Spinal cord (tissue), 10 donors: Measurements from ENCODE around the gene INA. TPM values are rescaled to one million over a fixed set of nuclear protein-coding genes. Genes with fewer than 3 reads are reported as not detected.

Experiments used
- DNase-seq, 6 donors: peaks; one replicate each; pipeline versions ENCODE4 v3.0.0 to v3.0.0-alpha.2; 2013 to 2015; ENCODE audit warnings: low spot score in 6 of 6, low read depth in 4 of 6
- H3K27ac ChIP-seq: one replicate; pipeline ENCODE4 v1.5.1; 2013; ENCODE audit warnings: low read depth, low read length, control low read depth
- H3K27me3 ChIP-seq: one replicate; pipeline ENCODE4 v1.6.1; 2013; ENCODE audit warnings: low read length; ENCODE audit not compliant: control insufficient read depth, insufficient read depth
- H3K36me3 ChIP-seq: one replicate; pipeline ENCODE4 v1.6.1; 2013; ENCODE audit warnings: low read length; ENCODE audit not compliant: control insufficient read depth, insufficient read depth
- H3K4me1 ChIP-seq: one replicate; pipeline ENCODE4 v1.6.1; 2013; ENCODE audit warnings: low read length; ENCODE audit not compliant: control insufficient read depth, insufficient read depth
- H3K4me3 ChIP-seq: one replicate; pipeline ENCODE4 v1.5.1; 2013; ENCODE audit warnings: low read depth, low read length, control low read depth
- H3K9me3 ChIP-seq: one replicate; pipeline ENCODE4 v1.6.1; 2013; ENCODE audit warnings: low read length; ENCODE audit not compliant: control insufficient read depth, insufficient read depth
- WGBS: methylation state at CpG from one replicate; pipeline ENCODE4 v1.1.5; 2013; ENCODE audit warnings: missing lambda C conversion rate; ENCODE audit not compliant: insufficient coverage; 5-methylcytosine and 5-hydroxymethylcytosine counted together
- polyA plus RNA-seq, 2 donors: library from polyadenylated mRNA; unstranded; fragments of 120-200 nt; gene quantifications; one replicate each; pipeline ENCODE4 v1.2.1, GENCODE V29; 2013; ENCODE audit not compliant: insufficient read length in 2 of 2
- small RNA-seq: library from RNA; depleted of rRNA; stranded (forward); fragments of <200 nt; gene quantifications from one replicate; pipeline ENCODE3, GENCODE V24; 2014; ENCODE audit warnings: low replicate concordance
- total RNA-seq, 2 donors: library from RNA; depleted of rRNA in 1 of 2; stranded (reverse); fragments of 120-200 nt in 1 of 2; fragments of >200 nt in 1 of 2; gene quantifications; one replicate each; pipeline versions ENCODE4 v1.2.3 to v1.2.4, GENCODE V29; 2013 to 2014
- donor health status: healthy.

INA gene
- total and polyA plus RNA-seq, 4 donors, result 55.2 to 346 (median 219) TPM

DNA sequence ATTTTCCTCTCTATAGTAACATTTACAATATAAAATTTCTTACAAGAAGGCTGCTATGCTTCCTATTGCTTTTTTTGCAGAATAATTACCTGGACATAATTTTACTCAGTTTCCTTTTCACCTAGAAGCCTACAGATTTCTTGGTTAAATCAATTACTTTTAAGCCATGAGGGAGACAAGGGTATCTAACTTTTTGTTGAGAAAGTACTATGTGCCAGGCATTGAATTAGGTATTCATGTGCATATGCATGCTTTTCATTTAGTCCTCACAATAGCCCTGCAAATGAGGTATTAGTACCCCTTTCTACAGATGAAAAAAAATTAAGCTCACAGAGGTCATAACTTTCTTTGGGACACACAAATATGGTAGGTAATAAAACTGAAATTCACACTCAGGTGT lies 57.6 kb downstream of the INA start:
- Histone ChIP-seq H3K4me1 (no peaks in the 10 kb centered on the region), H3K9me3 (no peaks in the 10 kb centered on the region), H3K36me3 (peaks cover 42% of the 10 kb centered on the region), H3K27me3 (no peaks in the 10 kb centered on the region), H3K4me3 (no peak overlapping the region), H3K27ac (no peak overlapping the region)
- DNase-seq, result no peak

DNA sequence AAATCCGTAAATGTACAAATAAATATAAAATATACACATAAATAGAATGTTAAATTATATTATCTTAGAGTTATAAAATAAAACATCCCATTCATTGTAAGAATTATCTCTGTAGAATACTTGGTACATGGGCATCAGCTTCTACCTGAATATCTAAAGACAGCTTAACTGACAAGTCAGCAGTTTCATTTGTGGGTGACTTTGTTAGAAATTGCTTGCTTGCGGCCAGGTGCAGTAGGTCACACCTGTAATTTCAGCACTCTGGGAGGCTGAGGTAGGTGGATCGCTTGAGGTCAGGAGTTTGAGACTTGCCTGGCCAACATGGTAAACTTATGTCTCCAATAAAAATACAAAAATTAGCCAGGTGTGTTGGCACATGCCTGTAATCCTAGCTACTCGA lies 59.4 kb downstream of the INA start:
- H3K27me3 ChIP-seq, result no peaks in the 10 kb centered on the region
- no peak overlapping the region for H3K4me3 ChIP-seq
- peaks cover 46% of the 10 kb centered on the region for H3K36me3 ChIP-seq
- no peak overlapping the region for H3K27ac ChIP-seq
- no peaks in the 10 kb centered on the region for H3K9me3 ChIP-seq
- H3K4me1 ChIP-seq, result no peaks in the 10 kb centered on the region
- no peak for DNase-seq
- no CpG with 5 or more reads among the region's 4 CpGs for WGBS

Small RNAs within 50 kb of the gene (small RNA-seq; reads per million reads assigned to genes)
- not detected for gene RNU11-3P

Other genes with a start within 250 kb of the INA start
- 100 to 1,000 TPM in 1 of 2 donors, 10 to 100 TPM in 1; 89.2 to 118 TPM for gene NT5C2, start 83.9 kb upstream of the INA start, total RNA-seq
- 10 to 100 TPM; 92.1 to 96.2 TPM for gene NT5C2, start 83.9 kb upstream of the INA start, polyA plus RNA-seq
- under 1 TPM in 1 of 2 donors, not detected in 1; 0.11 TPM for gene RPEL1, start 31.3 kb upstream of the INA start, total RNA-seq
- gene RPEL1, start 31.3 kb upstream of the INA start, polyA plus RNA-seq, result under 1 TPM in 1 of 2 donors, not detected in 1; 0.32 TPM
- 10 to 100 TPM; 11.2 to 11.4 TPM for gene PCGF6, start 74.0 kb downstream of the INA start, total RNA-seq
- gene PCGF6, start 74.0 kb downstream of the INA start, polyA plus RNA-seq, result 10 to 100 TPM; 11.3 to 11.8 TPM
- gene TAF5, start 90.8 kb downstream of the INA start, total RNA-seq, result 1 to 10 TPM; 6.1 to 6.9 TPM
- gene TAF5, start 90.8 kb downstream of the INA start, polyA plus RNA-seq, result 1 to 10 TPM; 6.0 to 7.3 TPM
- 100 to 1,000 TPM; 166 to 433 TPM for gene ATP5MK, start 119.3 kb downstream of the INA start, total RNA-seq
- gene ATP5MK, start 119.3 kb downstream of the INA start, polyA plus RNA-seq, result 100 to 1,000 TPM; 301 to 310 TPM
- gene PDCD11, start 119.5 kb downstream of the INA start, total RNA-seq, result 10 to 100 TPM; 20.3 to 26.4 TPM
- gene PDCD11, start 119.5 kb downstream of the INA start, polyA plus RNA-seq, result 10 to 100 TPM; 21.8 to 27.3 TPM
- gene CALHM2, start 175.2 kb downstream of the INA start, total RNA-seq, result 10 to 100 TPM in 1 of 2 donors, 1 to 10 TPM in 1; 6.2 to 13.5 TPM
- gene CALHM2, start 175.2 kb downstream of the INA start, polyA plus RNA-seq, result 10 to 100 TPM in 1 of 2 donors, 1 to 10 TPM in 1; 9.3 to 11.1 TPM
- under 1 TPM; 0.06 to 0.20 TPM for gene CALHM1, start 181.8 kb downstream of the INA start, total RNA-seq
- under 1 TPM; 0.22 to 0.24 TPM for gene CALHM1, start 181.8 kb downstream of the INA start, polyA plus RNA-seq
- not detected for gene CALHM3, start 202.1 kb downstream of the INA start, total RNA-seq
- under 1 TPM in 1 of 2 donors, not detected in 1; 0.09 TPM for gene CALHM3, start 202.1 kb downstream of the INA start, polyA plus RNA-seq
- 10 to 100 TPM in 1 of 2 donors, 1 to 10 TPM in 1; 7.3 to 10.9 TPM for gene NEURL1, start 216.6 kb downstream of the INA start, total RNA-seq
- 10 to 100 TPM; 25.5 to 34.8 TPM for gene NEURL1, start 216.6 kb downstream of the INA start, polyA plus RNA-seq